Choroid plexus epithelial cell (primary cell): Measurements from ENCODE around the gene AP3S2.

Experiments used
- DNase-seq: peaks from one replicate; pipeline ENCODE4 v3.0.0-alpha.2; 2010; ENCODE audit warnings: low read depth
- H3K4me3 ChIP-seq: 2 replicates; pipeline ENCODE4 v1.5.1; 2011; ENCODE audit warnings: low read depth, mild to moderate bottlenecking, control low read depth, low read length, moderate library complexity
- TF ChIP-seq, protein P1 (sequence below): conservative IDR thresholded peaks from 2 replicates; pipeline ENCODE4 v1.5.1; 2011; ENCODE audit warnings: low read depth, mild to moderate bottlenecking, control low read depth, inconsistent platforms, low read length, moderate library complexity

The AP3S2 gene

DNA sequence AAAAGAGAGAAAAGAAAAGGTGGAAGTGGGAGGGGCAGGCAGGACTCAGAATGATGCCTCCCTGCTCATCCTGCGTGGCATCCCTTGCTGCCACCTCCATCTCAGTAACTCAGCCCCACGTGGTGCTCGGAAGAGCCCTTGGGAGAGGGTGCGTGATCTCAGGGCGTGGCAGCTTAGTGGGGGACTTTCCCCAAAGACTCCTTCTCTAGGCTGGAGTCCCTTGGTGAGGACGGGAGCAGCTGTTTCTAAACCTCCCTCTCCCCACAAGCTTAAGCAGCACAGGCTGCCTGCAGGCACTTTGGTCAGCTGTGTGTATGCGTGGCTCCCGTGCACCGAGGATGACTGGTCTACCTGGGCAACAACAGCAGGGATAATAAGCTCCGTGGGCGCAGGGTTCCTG is 71.8 kb downstream of the AP3S2 start:
- TF ChIP-seq, protein P1, sequence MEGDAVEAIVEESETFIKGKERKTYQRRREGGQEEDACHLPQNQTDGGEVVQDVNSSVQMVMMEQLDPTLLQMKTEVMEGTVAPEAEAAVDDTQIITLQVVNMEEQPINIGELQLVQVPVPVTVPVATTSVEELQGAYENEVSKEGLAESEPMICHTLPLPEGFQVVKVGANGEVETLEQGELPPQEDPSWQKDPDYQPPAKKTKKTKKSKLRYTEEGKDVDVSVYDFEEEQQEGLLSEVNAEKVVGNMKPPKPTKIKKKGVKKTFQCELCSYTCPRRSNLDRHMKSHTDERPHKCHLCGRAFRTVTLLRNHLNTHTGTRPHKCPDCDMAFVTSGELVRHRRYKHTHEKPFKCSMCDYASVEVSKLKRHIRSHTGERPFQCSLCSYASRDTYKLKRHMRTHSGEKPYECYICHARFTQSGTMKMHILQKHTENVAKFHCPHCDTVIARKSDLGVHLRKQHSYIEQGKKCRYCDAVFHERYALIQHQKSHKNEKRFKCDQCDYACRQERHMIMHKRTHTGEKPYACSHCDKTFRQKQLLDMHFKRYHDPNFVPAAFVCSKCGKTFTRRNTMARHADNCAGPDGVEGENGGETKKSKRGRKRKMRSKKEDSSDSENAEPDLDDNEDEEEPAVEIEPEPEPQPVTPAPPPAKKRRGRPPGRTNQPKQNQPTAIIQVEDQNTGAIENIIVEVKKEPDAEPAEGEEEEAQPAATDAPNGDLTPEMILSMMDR = no peak
- DNase-seq = no peak
- no peak overlapping the region for H3K4me3 ChIP-seq

- peak; percentile 46 for DNase-seq
- H3K4me3 ChIP-seq = no peak overlapping the region
- TF ChIP-seq, protein P1 = no peak
Observed at GRCh38 chr15:89820666-89821611, 72.9 kb downstream of the AP3S2 start.

GRCh38 chr15:89818287-89818686 is 75.5 kb downstream of the AP3S2 start:
- H3K4me3 ChIP-seq = no peak overlapping the region
- TF ChIP-seq, protein P1 = no peak
- no peak for DNase-seq

GRCh38 chr15:89817701-89818280 is 76.0 kb downstream of the AP3S2 start:
- no peak overlapping the region for H3K4me3 ChIP-seq
- peak; percentile 26 for DNase-seq

DNA sequence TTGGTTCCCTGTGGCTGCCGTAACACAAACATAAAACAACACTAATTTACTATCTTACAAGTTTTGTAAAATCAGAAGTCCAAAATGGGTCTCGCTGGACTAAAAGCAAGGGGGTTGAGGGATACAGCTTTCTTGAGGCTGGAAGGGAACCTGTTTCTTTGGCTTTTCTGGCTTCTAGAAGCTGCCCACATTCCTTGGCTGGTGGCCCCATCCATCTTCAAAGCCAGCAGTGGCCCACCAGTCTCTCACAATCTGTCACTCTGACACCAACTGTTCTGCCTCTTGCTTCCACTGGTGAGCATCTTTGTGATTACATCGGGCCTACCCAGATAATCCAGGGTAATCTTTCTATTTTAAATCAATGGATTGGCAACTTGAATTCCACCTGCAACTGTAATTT is 78.0 kb downstream of the AP3S2 start:
- TF ChIP-seq, protein P1 = no peak
- DNase-seq = no peak
- H3K4me3 ChIP-seq = no peak overlapping the region

More at GRCh38 chr15:89817701-89818280, 76.0 kb downstream of the AP3S2 start:
- TF ChIP-seq, protein P1 = no peak

GRCh38 chr15:89814112-89814742 is 79.6 kb downstream of the AP3S2 start:
- TF ChIP-seq, protein P1 = no peak

More at GRCh38 chr15:89814112-89814742, 79.6 kb downstream of the AP3S2 start:
- peak overlapping the region; percentile 84 for H3K4me3 ChIP-seq
- DNase-seq = no peak
